Hepatocyte (in vitro differentiated cells): Measurements from ENCODE around the gene FOSL2.

Experiments
- EZH2 ChIP-seq: fragments of 200-600 bp; sonication (generic); IDR thresholded peaks from 2 replicates; pipeline ENCODE4 v1.6.1; 2016; ENCODE audit warnings: antibody characterized with exemption, mild to moderate bottlenecking, borderline replicate concordance
- TF ChIP-seq, protein P1 (sequence below): fragments of 200-600 bp; sonication (generic); IDR thresholded peaks from 2 replicates; pipeline ENCODE4 v1.5.1; 2016; ENCODE audit warnings: antibody characterized with exemption, mild to moderate bottlenecking; ENCODE audit not compliant: poor library complexity

- TF ChIP-seq, protein P1, sequence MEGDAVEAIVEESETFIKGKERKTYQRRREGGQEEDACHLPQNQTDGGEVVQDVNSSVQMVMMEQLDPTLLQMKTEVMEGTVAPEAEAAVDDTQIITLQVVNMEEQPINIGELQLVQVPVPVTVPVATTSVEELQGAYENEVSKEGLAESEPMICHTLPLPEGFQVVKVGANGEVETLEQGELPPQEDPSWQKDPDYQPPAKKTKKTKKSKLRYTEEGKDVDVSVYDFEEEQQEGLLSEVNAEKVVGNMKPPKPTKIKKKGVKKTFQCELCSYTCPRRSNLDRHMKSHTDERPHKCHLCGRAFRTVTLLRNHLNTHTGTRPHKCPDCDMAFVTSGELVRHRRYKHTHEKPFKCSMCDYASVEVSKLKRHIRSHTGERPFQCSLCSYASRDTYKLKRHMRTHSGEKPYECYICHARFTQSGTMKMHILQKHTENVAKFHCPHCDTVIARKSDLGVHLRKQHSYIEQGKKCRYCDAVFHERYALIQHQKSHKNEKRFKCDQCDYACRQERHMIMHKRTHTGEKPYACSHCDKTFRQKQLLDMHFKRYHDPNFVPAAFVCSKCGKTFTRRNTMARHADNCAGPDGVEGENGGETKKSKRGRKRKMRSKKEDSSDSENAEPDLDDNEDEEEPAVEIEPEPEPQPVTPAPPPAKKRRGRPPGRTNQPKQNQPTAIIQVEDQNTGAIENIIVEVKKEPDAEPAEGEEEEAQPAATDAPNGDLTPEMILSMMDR = no peak
- TF ChIP-seq EZH2 = no peak
Measured at GRCh38 chr2:28381225-28382180, 11.2 kb upstream of the FOSL2 start.
